Measurements from ENCODE around the gene LDLRAD1. TPM values are rescaled to one million over a fixed set of nuclear protein-coding genes. Genes with fewer than 3 reads are reported as not detected.
"Not testable (repeated sequence)": the region's sequence is repeated elsewhere in the genome, so short reads cannot be mapped to it uniquely, and the experiment has no call there.

The LDLRAD1 gene
- total RNA-seq, 6 donors from 2014 or later: 0.46 to 27.4 (median 7.9) TPM

DNA sequence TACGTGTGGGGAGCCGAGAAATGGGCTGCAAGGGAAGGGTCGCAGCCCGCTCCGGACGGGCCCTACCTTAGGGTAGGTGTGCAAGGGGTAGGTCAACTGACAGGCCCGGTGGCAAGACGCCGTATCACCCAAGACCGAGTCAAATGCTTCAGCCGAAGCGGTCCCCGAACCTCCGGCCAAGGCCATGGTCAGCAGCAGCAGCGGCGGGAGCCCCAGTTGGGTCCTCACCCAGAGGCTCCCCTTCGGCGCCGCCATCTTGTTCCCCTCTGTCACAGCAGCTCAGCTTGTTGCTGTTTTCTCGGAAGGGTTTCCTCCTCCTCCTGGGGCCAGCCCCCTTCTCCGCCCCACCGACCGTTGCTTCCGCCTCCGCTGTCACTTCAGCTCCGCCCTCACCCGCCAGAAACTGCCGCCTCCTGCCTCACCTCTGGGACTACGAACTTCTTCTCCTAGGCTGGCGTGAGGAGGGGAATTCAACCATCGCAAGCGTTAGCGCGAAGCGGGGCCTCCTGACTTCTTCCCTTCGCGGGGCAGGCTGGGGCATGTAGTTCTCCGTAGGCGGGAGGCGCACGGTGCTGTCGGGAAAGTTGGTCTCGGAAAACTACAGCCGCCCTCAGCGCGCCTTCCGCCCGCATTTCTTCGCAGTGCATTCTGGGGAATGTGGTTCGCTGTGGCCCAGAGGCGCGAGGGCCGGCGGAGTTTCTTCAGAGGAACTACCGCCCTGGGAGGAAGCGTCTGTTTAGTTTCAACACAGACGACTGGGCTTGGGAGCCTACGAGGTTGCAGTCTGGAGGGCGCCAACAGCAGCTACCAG is 35.2 kb upstream of the LDLRAD1 start, which contains the start of the genes TCEANC2 and TMEM59:
TCEANC2 (plus strand) TSS at position 675 of the 811 bp plus-strand sequence. CDS start 815 bp downstream, outside the sequence.
TMEM59 (minus strand) TSS at position 271 of the 811 bp plus-strand sequence; CDS start at position 255, 16 bp downstream.
- peaks cover 43 to 59% (median 46%) of the 10 kb centered on the region in 4 donors for H3K4me1 ChIP-seq
- ATAC-seq (ENCODE audit: low FRiP score in 2 of 2): peak; percentile 98 to 99
- no peaks in the 10 kb centered on the region for H3K9me3 ChIP-seq
- H3K27ac ChIP-seq: peak within 1 kb of the TSS; percentile 96 to 99 (median 98)
- H3K36me3 ChIP-seq: no peaks in the 10 kb centered on the region
- DNase-seq: peak; percentile 95 to 98
- peak within 1 kb of the TSS; percentile 67 to 95 (median 90) for H3K4me3 ChIP-seq
- 0% methylated on average over 35 to 50 of the region's 59 CpGs for WGBS, 2 donors
- H3K27me3 ChIP-seq: no peaks in the 10 kb centered on the region
- TF ChIP-seq POLR2AphosphoS5 (IDR thresholded peaks at IDR 0.05) (peak; percentile 87 to 93), CTCF (IDR thresholded peaks at IDR 0.05) (peak in 2 of 6 experiments; percentile 29 to 32), POLR2A (IDR thresholded peaks at IDR 0.05) (peak; percentile 38 to 93 (median 80)), EP300 (IDR thresholded peaks at IDR 0.05) (no peak)

DNA sequence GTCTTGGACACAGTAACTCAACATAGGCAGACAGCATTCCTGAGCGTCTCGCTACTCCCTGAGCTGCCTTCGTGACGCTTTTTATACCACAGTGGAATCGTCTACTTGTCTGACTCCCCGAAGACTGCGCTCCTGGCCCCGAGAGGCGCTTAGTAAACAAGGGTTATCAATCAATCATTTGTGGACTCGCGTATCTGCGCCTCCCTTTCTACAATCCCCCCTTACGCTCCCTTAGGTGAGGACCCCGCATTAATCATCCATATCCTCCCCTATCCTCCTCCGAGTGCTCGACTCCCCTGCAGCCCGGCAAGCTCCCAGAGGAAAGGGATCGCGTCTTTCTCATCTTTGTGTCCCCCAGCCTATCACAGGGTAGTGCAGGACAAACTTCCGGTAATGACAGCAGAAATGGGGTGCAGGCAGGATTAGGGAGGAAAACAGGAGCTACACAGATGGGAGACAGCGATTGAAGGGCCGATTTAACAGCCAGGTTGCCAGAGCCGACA is 34.5 kb upstream of the LDLRAD1 start:
- WGBS, 2 donors: 0% methylated on average over 14 to 23 of the region's 23 CpGs
- H3K4me1 ChIP-seq: peaks cover 48 to 65% (median 50%) of the 10 kb centered on the region in 4 donors

DNA sequence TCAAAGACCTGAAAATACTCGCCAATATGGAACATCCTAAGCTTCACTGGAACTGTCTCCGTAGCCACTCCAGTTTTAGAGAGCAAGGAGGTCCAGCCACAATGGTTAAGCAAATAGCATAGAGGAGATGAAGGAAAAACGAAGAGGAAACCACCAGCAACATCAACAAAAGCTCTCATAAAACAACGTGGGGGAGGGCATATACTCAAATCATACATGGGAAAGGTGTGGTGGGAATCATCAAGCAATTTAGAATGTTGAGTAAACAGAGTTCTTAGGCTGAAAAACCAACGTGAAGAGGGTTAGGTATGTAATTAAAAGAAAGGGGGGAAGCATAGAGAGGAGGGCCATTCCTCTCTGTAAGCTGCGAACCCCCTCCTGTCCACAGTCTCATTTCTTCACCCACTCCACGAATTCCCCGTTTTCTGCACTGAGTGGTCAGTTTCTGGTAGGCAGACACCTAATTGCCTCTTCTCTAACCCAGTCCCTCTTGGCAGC is 34.0 kb upstream of the LDLRAD1 start:
- H3K4me3 ChIP-seq: peak overlapping the region; percentile 67 to 95 (median 90)
- H3K9me3 ChIP-seq: no peaks in the 10 kb centered on the region
- no peaks in the 10 kb centered on the region for H3K27me3 ChIP-seq
- peaks cover 51 to 70% (median 53%) of the 10 kb centered on the region in 4 donors for H3K4me1 ChIP-seq
- DNase-seq: no peak
- no peaks in the 10 kb centered on the region for H3K36me3 ChIP-seq
- 4 to 8% methylated on average over 8 of the region's 8 CpGs for WGBS, 2 donors
- TF ChIP-seq CTCF (IDR thresholded peaks at IDR 0.05): no peak
- TF ChIP-seq POLR2AphosphoS5 (IDR thresholded peaks at IDR 0.05): no peak
- TF ChIP-seq POLR2A (IDR thresholded peaks at IDR 0.05): no peak
- no peak for TF ChIP-seq EP300 (IDR thresholded peaks at IDR 0.05)
- ATAC-seq (ENCODE audit: low FRiP score in 2 of 2): no peak
- H3K27ac ChIP-seq: peak overlapping the region; percentile 96 to 99 (median 98)

More for the DNA sequence above, 34.5 kb upstream of the LDLRAD1 start:
- TF ChIP-seq POLR2AphosphoS5 (IDR thresholded peaks at IDR 0.05): no peak
- no peak for TF ChIP-seq POLR2A (IDR thresholded peaks at IDR 0.05)
- no peak for TF ChIP-seq EP300 (IDR thresholded peaks at IDR 0.05)
- TF ChIP-seq CTCF (IDR thresholded peaks at IDR 0.05): no peak
- H3K4me3 ChIP-seq: peak overlapping the region; percentile 67 to 95 (median 90)
- H3K27me3 ChIP-seq: no peaks in the 10 kb centered on the region
- H3K36me3 ChIP-seq: no peaks in the 10 kb centered on the region
- ATAC-seq (ENCODE audit: low FRiP score in 2 of 2) (peak; percentile 50 to 52), DNase-seq (peak in 1 of 2 donors; percentile 41)
- no peaks in the 10 kb centered on the region for H3K9me3 ChIP-seq
- peak overlapping the region; percentile 96 to 99 (median 98) for H3K27ac ChIP-seq

GRCh38 chr1:54050435-54050834 is 32.4 kb upstream of the LDLRAD1 start:
- H3K4me3 ChIP-seq; H3K36me3 ChIP-seq; H3K9me3 ChIP-seq; H3K27ac ChIP-seq; ATAC-seq (ENCODE audit: low FRiP score in 2 of 2); H3K27me3 ChIP-seq: not testable (repeated sequence)
- 96 to 98% methylated on average over 12 of the region's 12 CpGs for whole genome bisulfite sequencing, 2 donors
- DNase-seq: peak in 1 of 2 donors; percentile 47
- H3K4me1 ChIP-seq: peaks cover 52 to 72% (median 59%) of the 10 kb centered on the region in 4 donors

All from upper lobe of left lung (tissue), 6 donors.